GM19023 (cell line): ENCODE measurements around the gene PCDHA3.
"Not testable (repeated sequence)": the region's sequence is repeated elsewhere in the genome, so short reads cannot be mapped to it uniquely, and the experiment has no call there.

Experiments
- ATAC-seq: cut with Tn5 transposase; IDR thresholded peaks from one replicate; pipeline ENCODE4 v1.9.1; 2021; ENCODE audit warnings: mild to moderate bottlenecking, moderate library complexity; ENCODE audit not compliant: unreplicated experiment

The PCDHA3 gene

DNA sequence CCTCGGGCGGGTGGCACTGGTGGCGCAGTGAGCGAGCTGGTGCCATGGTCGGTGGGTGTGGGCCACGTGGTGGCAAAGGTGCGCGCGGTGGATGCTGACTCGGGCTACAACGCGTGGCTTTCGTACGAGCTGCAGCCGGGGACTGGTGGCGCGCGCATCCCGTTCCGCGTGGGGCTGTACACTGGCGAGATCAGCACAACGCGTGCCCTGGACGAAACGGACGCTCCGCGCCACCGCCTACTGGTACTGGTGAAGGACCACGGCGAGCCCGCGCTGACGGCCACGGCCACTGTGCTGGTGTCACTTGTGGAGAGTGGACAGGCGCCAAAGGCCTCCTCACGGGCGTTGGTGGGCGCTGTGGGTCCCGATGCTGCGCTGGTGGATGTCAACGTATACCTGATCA lies 8.0 kb downstream of the PCDHA3 start:
- ATAC-seq, result no peak

- no peak for ATAC-seq
These were observed 20.8 kb downstream of the PCDHA3 start, which contains the start of gene PCDHA5 for GRCh38 chr5:140821375-140822280. Gene PCDHA5 (plus strand): TSS chr5:140821613.

DNA sequence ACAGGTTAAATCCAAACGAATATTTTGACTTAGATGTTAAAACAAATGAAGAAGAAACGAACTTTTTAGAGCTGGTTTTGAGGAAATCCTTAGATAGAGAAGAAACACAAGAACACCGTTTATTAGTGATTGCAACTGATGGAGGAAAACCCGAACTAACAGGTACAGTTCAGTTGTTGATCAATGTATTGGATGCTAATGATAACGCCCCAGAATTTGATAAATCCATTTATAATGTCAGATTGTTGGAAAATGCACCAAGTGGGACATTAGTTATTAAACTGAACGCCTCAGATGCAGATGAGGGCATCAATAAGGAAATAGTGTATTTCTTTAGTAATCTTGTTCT lies 21.4 kb downstream of the PCDHA3 start:
- ATAC-seq, result no peak

GRCh38 chr5:140822969-140823368 lies 22.1 kb downstream of the PCDHA3 start:
- ATAC-seq, result not testable (repeated sequence)

GRCh38 chr5:140823475-140823874 lies 22.6 kb downstream of the PCDHA3 start:
- no peak for ATAC-seq

DNA sequence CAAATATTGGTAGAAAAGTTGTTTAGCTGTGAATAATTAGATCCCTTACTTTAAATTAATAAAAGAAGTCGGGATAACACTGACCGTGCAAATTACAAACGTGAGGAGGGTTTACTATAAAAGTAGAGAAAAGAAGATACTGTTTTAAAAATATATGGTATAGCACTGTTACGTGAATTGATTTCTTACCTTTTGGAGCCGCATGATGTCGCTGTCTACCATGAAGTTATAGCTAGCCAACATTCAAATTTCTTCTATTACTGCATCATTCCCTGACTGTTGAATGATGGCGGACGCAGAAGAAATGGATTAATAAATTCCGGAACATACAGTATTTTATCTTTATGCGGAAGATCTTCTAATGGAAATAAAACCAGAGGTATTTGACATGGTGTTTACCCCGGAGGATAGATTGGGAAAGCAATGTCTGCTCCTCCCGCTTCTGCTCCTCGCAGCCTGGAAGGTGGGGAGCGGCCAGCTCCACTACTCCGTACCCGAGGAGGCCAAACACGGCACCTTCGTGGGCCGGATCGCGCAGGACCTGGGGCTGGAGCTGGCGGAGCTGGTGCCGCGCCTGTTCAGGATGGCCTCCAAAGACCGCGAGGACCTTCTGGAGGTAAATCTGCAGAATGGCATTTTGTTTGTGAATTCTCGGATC lies 27.0 kb downstream of the PCDHA3 start, which contains the start of gene PCDHA6:
Gene PCDHA6 (plus strand): TSS at position 257 of the 658 bp plus-strand sequence. CDS start 132 bp downstream, at position 389.
- ATAC-seq, result no peak

DNA sequence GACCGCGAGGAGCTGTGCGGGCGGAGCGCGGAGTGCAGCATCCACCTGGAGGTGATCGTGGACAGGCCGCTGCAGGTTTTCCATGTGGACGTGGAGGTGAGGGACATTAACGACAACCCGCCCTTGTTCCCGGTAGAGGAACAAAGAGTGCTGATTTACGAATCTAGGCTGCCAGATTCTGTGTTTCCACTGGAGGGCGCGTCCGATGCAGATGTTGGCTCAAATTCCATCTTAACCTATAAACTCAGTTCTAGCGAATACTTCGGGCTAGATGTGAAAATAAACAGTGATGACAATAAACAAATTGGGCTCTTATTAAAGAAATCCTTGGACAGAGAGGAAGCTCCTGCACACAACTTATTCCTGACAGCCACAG lies 27.5 kb downstream of the PCDHA3 start:
- no peak for ATAC-seq

DNA sequence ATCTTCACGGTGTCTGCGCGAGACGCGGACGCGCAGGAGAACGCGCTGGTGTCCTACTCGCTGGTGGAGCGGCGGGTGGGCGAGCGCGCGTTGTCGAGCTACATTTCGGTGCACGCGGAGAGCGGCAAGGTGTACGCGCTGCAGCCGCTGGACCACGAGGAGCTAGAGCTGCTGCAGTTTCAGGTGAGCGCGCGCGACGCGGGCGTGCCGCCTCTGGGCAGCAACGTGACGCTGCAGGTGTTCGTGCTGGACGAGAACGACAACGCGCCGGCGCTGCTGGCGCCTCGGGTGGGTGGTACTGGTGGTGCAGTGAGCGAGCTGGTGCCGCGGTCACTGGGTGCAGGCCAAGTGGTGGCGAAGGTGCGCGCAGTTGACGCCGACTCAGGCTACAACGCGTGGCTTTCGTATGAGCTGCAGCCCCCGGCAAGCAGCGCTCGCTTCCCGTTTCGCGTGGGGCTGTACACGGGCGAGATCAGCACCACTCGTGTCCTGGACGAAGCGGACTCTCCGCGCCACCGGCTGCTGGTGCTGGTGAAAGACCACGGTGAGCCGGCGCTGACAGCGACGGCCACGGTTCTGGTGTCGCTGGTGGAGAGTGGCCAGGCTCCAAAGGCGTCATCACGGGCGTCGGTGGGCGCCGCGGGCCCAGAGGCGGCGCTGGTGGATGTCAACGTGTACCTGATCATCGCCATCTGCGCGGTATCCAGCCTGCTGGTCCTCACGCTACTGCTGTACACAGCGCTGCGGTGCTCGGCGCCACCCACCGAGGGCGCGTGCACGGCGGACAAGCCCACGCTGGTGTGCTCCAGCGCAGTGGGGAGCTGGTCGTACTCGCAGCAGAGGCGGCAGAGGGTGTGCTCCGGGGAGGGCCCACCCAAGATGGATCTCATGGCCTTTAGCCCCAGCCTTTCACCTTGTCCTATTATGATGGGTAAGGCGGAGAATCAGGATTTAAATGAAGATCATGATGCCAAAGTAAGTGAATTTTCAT lies 28.9 kb downstream of the PCDHA3 start:
- not testable (repeated sequence) for ATAC-seq

- no peak for ATAC-seq
These were observed 33.1 kb downstream of the PCDHA3 start, which contains the start of gene PCDHA7 for GRCh38 chr5:140833993-140834392. Gene PCDHA7 (plus strand): TSS chr5:140834269. CDS start chr5:140834384, 115 bp downstream.

DNA sequence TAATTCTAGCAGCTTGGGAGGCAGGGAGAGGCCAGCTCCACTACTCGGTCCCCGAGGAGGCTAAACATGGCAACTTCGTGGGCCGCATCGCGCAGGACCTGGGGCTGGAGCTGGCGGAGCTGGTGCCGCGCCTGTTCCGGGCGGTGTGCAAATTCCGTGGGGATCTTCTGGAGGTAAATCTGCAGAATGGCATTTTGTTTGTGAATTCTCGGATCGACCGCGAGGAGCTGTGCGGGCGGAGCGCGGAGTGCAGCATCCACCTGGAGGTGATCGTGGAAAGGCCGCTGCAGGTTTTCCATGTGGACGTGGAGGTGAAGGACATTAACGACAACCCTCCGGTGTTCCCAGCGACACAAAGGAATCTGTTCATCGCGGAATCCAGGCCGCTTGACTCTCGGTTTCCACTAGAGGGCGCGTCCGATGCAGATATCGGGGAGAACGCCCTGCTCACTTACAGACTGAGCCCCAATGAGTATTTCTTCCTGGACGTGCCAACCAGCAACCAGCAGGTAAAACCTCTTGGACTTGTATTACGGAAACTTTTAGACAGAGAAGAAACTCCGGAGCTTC lies 33.7 kb downstream of the PCDHA3 start:
- not testable (repeated sequence) for ATAC-seq

DNA sequence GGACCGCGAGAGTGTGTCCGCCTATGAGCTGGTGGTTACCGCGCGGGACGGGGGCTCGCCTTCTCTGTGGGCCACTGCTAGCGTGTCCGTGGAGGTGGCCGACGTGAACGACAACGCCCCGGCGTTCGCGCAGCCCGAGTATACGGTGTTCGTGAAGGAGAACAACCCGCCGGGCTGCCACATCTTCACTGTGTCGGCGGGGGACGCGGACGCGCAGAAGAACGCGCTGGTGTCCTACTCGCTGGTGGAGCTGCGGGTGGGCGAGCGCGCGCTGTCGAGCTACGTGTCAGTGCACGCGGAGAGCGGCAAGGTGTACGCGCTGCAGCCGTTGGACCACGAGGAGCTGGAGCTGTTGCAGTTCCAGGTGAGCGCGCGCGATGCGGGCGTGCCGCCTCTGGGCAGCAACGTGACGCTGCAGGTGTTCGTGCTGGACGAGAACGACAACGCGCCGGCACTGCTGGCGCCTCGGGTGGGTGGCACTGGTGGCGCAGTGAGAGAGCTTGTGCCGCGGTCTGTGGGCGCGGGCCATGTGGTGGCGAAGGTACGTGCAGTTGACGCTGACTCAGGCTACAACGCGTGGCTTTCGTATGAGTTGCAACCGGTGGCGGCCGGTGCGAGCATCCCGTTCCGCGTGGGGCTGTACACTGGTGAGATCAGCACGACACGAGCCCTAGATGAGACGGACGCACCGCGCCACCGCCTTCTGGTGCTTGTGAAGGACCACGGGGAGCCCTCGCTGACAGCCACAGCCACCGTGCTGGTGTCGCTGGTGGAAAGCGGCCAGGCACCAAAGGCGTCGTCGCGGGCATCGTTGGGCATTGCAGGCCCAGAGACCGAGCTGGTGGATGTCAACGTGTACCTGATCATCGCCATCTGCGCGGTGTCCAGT lies 35.0 kb downstream of the PCDHA3 start:
- ATAC-seq, result no peak

DNA sequence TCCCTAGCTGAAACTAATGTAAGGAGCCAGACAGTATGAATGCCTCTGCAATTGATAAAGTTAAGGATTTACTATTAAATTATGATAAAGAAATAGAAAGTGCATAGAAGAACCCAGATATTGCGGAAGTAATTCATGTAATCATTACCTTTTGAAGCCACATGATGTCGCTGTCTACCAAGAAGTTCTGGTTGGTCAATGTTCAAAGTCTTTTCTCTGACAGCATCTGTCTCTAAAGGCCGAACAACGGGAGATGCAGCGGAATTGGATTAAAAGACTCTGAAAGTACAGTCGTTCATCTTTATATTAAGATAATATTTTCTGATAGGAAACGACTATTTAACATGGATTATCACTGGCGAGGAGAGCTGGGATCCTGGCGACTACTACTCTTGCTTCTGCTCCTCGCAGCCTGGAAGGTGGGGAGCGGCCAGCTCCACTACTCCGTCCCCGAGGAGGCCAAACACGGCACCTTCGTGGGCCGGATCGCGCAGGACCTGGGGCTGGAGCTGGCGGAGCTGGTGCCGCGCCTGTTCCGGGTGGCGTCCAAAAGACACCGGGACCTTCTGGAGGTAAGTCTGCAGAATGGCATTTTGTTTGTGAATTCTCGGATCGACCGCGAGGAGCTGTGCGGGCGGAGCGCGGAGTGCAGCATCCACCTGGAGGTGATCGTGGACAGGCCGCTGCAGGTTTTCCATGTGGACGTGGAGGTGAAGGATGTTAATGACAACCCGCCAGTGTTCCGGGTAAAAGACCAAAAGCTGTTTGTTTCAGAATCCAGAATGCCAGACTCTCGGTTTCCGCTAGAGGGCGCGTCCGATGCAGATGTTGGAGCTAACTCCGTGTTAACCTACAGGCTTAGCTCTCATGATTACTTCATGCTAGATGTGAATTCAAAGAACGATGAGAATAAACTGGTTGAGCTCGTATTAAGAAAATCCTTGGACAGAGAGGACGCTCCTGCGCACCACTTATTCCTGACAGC lies 40.4 kb downstream of the PCDHA3 start, which contains the start of gene PCDHA8:
Gene PCDHA8 (plus strand): TSS at position 210 of the 985 bp plus-strand sequence. CDS start 135 bp downstream, at position 345.
- ATAC-seq, result no peak

- ATAC-seq, result no peak
These were observed 42.2 kb downstream of the PCDHA3 start for GRCh38 chr5:140842798-140843733.

DNA sequence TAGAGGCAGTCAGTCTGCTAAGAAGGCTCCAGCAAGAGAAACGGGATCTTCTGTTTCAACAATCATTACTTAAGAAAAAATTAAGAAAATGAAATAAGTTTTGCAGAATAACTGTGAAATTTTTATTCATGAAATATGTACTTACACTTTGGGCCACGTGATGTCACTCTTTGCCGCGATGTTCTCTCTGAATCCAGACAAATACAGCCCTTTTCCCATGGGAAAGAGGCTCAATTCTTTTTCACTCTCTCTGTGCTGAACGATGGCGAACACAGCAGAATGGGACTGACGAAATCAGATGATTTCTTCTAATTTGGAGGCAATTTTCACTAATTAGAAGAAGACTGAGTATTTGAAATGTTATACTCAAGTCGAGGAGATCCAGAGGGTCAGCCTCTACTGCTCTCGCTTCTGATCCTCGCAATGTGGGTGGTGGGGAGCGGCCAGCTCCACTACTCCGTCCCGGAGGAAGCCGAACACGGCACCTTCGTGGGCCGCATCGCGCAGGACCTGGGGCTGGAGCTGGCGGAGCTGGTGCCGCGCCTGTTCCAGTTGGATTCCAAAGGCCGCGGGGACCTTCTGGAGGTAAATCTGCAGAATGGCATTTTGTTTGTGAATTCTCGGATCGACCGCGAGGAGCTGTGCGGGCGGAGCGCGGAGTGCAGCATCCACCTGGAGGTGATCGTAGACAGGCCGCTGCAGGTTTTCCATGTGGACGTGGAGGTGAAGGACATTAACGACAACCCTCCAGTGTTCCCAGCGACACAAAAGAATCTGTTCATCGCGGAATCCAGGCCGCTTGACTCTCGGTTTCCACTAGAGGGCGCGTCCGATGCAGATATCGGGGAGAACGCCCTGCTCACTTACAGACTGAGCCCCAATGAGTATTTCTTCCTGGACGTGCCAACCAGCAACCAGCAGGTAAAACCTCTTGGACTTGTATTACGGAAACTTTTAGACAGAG lies 47.6 kb downstream of the PCDHA3 start, which contains the start of gene PCDHA9:
Gene PCDHA9 (plus strand): TSS at position 244 of the 964 bp plus-strand sequence. CDS start 114 bp downstream, at position 358.
- ATAC-seq, result not testable (repeated sequence)

DNA sequence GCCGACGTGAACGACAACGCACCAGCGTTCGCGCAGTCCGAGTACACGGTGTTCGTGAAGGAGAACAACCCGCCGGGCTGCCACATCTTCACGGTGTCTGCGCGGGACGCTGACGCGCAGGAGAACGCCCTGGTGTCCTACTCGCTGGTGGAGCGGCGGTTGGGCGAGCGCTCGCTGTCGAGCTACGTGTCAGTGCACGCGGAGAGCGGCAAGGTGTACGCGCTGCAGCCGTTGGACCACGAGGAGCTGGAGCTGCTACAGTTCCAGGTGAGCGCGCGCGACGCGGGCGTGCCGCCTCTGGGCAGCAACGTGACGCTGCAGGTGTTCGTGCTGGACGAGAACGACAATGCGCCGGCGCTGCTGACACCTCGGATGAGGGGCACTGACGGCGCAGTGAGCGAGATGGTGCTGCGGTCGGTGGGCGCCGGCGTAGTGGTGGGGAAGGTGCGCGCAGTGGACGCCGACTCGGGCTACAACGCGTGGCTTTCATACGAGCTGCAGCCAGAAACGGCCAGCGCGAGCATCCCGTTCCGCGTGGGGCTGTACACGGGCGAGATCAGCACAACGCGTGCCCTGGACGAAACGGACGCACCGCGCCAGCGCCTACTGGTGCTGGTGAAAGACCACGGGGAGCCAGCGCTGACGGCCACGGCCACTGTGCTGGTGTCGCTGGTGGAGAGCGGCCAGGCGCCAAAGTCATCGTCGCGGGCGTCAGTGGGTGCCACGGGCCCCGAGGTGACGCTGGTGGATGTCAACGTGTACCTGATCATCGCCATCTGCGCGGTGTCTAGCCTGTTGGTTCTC lies 49.2 kb downstream of the PCDHA3 start:
- ATAC-seq, result not testable (repeated sequence)
